Osteocyte (in vitro differentiated cells): ENCODE results near the gene RIMOC1. TPM values are rescaled to one million over a fixed set of nuclear protein-coding genes. Genes with fewer than 3 reads are reported as not detected.
A peak's percentile ranks its signal among the peaks of the same experiment; 100 is the strongest.

Experiments used
- DNase-seq: peaks from one replicate; pipeline ENCODE4 v3.0.0; 2021; ENCODE audit warnings: mixed read lengths; ENCODE audit not compliant: unreplicated experiment; ENCODE audit errors: extremely low spot score
- H3K27ac Mint-ChIP-seq: one replicate; pipeline ENCODE4 v1.8.0; 2021; ENCODE audit warnings: mild to moderate bottlenecking, mixed read lengths; ENCODE audit not compliant: unreplicated experiment
- H3K27me3 Mint-ChIP-seq: one replicate; pipeline ENCODE4 v1.8.0; 2021; ENCODE audit warnings: mixed read lengths; ENCODE audit not compliant: unreplicated experiment
- H3K36me3 Mint-ChIP-seq: one replicate; pipeline ENCODE4 v1.8.0; 2021; ENCODE audit warnings: mixed read lengths; ENCODE audit not compliant: unreplicated experiment
- H3K4me1 Mint-ChIP-seq: one replicate; pipeline ENCODE4 v1.8.0; 2021; ENCODE audit warnings: mixed read lengths; ENCODE audit not compliant: unreplicated experiment
- H3K4me3 Mint-ChIP-seq: one replicate; pipeline ENCODE4 v1.8.0; 2021; ENCODE audit warnings: mild to moderate bottlenecking, moderate library complexity, mixed read lengths; ENCODE audit not compliant: unreplicated experiment
- H3K9me3 Mint-ChIP-seq: one replicate; pipeline ENCODE4 v1.8.0; 2021; ENCODE audit warnings: mixed read lengths; ENCODE audit not compliant: unreplicated experiment
- long read RNA-seq: library from polyadenylated mRNA; unstranded; transcript quantifications from one replicate; pipeline ENCODE4 v2.0.0, GENCODE V29; 2021
- total RNA-seq: library from RNA; stranded (reverse); gene quantifications from 2 replicates; pipeline ENCODE4 v1.2.1, GENCODE V29; 2021
- TF ChIP-seq, protein P1 (sequence below): fragments of 200-600 bp; sonication (generic); IDR thresholded peaks from 2 replicates; pipeline ENCODE4 v1.5.0; 2021; ENCODE audit warnings: antibody characterized with exemption, mild to moderate bottlenecking, moderate library complexity

Gene RIMOC1, protein sequence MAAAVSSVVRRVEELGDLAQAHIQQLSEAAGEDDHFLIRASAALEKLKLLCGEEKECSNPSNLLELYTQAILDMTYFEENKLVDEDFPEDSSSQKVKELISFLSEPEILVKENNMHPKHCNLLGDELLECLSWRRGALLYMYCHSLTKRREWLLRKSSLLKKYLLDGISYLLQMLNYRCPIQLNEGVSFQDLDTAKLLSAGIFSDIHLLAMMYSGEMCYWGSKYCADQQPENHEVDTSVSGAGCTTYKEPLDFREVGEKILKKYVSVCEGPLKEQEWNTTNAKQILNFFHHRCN
- total RNA-seq = 43.6 and 44.4 TPM in 2 replicates
- long read RNA-seq, full-length matches to known transcripts = 10 of 27 reads
- long read RNA-seq, partial matches to known transcripts = 5 of 27 reads
- long read RNA-seq, other reads (novel, unspliced or antisense) = 12 of 27 reads

DNA sequence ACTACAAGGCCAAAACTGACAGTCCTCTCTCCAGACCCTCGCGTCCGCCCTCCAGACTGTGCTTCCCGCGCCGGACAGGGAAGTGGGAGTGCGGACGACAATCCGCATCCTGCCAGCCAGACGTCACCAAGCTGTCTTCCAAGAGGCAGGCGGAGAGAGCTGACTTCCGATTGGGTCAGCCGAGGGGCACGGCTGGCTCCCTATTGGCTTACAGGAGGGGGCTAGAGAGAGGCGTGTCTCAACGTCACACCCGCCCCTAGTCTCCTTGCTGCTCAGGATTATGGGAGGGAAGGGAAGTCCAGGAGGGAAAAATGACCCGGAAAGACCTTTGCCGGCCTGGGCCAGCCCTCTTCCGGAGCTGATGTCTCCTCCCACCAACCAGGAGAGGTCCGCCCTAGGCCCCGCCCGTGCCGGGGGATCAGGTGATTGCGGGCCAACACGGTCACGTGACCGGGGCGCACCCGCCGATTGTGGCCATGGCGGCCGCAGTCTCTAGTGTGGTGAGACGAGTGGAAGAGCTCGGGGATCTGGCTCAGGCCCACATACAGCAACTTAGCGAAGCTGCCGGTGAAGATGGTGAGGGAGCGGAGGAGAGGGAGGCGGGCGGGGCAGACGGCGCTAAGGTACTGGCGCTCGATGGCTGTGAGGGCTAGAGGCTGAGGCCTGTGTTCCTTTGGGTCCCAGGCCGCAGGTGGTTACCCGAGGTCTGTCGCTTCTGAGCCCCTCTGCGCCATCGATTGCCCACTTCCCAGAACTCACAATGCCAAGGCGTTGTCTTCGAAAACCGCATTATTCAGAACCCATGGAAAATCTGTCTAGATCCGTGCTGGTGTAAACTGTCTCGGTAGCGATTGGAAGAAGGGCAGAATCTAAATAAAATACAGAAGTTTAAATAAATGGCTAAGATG lies at the start of gene RIMOC1:
Gene RIMOC1, plus strand, starts transcription at position 453 of the 908 bp plus-strand sequence. Its CDS starts 24 bp downstream, at position 477.
- Mint-ChIP-seq H3K4me3 (peak within 1 kb of the TSS; percentile 100), H3K36me3 (peaks cover 8% of the 10 kb centered on the region), H3K27ac (peak within 1 kb of the TSS; percentile 99)

DNA sequence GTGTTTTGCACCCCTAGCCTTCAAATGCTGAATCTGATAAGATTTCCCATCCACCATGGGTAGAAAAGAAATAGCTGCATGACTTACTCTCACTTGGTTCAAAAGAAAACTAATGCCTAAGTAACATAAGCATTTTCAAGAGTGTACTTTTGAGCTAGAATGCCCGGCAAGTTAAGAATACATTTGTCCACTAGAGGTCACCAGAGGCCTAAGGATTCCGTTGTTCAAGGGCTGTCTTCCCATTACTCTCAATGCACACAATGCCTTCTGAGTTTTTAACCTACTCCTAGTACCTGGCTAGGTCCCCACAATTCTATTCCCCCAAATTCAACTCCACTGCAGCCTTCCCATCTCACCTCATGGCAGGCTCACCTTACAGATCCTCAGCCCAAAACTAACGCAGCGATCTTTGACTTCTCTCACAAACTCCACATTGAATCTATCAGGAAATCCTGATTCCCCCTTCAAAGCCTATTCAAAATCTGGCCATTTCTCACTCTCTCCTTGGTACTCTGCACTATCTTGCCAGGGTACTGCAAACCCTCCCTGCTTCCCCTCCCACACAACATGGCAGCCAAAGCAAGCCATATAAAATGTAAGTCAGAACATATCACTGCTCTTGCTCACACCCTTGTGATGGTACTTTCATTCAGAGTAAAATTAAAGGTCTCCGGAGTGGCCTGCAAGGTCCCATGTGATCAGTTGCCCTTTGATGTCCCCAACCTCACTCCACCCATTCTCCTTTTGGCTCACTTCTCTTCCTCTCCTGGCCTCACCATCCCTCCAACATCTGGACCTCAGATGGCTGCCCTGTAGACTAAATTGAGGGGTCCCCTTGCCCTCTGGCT lies 47.3 kb upstream of the RIMOC1 start:
- no peaks in the 10 kb centered on the region for H3K4me1 Mint-ChIP-seq
- no peaks in the 10 kb centered on the region for H3K27me3 Mint-ChIP-seq
- H3K27ac Mint-ChIP-seq = no peak overlapping the region
- H3K9me3 Mint-ChIP-seq = no peaks in the 10 kb centered on the region
- no peak overlapping the region for H3K4me3 Mint-ChIP-seq
- H3K36me3 Mint-ChIP-seq = peaks cover 20% of the 10 kb centered on the region
- no peak for DNase-seq
- TF ChIP-seq, protein P1, sequence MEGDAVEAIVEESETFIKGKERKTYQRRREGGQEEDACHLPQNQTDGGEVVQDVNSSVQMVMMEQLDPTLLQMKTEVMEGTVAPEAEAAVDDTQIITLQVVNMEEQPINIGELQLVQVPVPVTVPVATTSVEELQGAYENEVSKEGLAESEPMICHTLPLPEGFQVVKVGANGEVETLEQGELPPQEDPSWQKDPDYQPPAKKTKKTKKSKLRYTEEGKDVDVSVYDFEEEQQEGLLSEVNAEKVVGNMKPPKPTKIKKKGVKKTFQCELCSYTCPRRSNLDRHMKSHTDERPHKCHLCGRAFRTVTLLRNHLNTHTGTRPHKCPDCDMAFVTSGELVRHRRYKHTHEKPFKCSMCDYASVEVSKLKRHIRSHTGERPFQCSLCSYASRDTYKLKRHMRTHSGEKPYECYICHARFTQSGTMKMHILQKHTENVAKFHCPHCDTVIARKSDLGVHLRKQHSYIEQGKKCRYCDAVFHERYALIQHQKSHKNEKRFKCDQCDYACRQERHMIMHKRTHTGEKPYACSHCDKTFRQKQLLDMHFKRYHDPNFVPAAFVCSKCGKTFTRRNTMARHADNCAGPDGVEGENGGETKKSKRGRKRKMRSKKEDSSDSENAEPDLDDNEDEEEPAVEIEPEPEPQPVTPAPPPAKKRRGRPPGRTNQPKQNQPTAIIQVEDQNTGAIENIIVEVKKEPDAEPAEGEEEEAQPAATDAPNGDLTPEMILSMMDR = peak; percentile 85

More for the DNA sequence above, at the start of gene RIMOC1:
- TF ChIP-seq, protein P1 = no peak
- DNase-seq = peak; percentile 100
- peaks cover 9% of the 10 kb centered on the region for H3K27me3 Mint-ChIP-seq
- H3K9me3 Mint-ChIP-seq = no peaks in the 10 kb centered on the region
- peaks cover 27% of the 10 kb centered on the region for H3K4me1 Mint-ChIP-seq

DNA sequence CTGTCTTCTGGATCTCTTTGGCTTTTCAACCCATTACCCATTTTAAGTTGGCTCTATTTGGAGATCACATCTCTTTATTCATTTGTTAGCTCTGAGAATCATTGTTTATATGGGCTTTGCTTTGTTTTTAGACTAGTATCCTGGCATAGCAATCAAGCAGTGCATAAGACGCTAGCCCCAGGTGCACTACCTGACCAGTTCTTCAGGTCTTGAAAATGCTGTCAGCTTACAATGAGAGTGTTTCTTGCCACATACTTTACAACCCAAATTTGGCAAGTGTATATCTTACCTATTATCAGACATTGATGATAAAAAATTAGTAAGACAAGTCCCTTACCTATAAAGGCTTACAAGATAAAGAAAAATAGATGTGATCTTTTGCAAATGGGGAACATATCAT lies 46.2 kb upstream of the RIMOC1 start:
- peak overlapping the region; percentile 5 for H3K27ac Mint-ChIP-seq
- H3K9me3 Mint-ChIP-seq = no peaks in the 10 kb centered on the region
- no peaks in the 10 kb centered on the region for H3K4me1 Mint-ChIP-seq

DNA sequence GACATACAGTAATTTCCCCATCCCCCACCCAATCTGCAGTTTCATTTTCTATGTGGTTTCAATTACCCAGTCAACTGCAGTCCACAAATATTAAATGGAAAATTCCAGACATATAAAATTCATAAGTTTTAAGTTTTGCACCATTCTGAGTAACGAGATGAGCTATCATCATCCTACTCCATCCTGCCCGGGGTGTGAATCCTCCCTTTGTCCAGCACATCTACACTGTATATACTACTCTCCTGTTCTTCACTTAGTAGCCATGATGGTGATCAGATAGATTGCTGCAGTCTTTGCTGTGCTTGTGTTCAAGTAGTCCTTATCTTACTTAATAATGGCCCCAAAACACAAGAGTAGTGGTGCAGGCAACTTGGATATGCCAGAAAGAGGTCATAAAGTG lies 45.3 kb upstream of the RIMOC1 start:
- Mint-ChIP-seq H3K9me3 (no peaks in the 10 kb centered on the region), H3K27me3 (no peaks in the 10 kb centered on the region), H3K36me3 (peaks cover 8% of the 10 kb centered on the region), H3K4me1 (no peaks in the 10 kb centered on the region), H3K4me3 (no peak overlapping the region), H3K27ac (no peak overlapping the region)
- DNase-seq = no peak
- TF ChIP-seq, protein P1 = no peak

More for the DNA sequence above, 46.2 kb upstream of the RIMOC1 start:
- no peaks in the 10 kb centered on the region for H3K27me3 Mint-ChIP-seq
- no peak overlapping the region for H3K4me3 Mint-ChIP-seq
- TF ChIP-seq, protein P1 = no peak
- no peak for DNase-seq
- peaks cover 11% of the 10 kb centered on the region for H3K36me3 Mint-ChIP-seq
